GM12878 (cell line): Measurements from ENCODE around the gene C16orf96. TPM values are rescaled to one million over a fixed set of nuclear protein-coding genes. Genes with fewer than 3 reads are reported as not detected.

Source experiments
- ATAC-seq: fragments of 200-7000 bp; cut with Tn5 transposase; 3 replicates; pipeline ENCODE4 v1.9.1; 2020; ENCODE audit warnings: mild to moderate bottlenecking, moderate library complexity
- BruUV-seq: library from RNA; stranded (reverse); fragments of 400-500 nt; replicated peaks from 2 replicates; lab custom pipeline; 2021; lab: Mats Ljungman, UMichigan
- CTCF ChIA-PET: fragments of 300-600 bp; sonication (Branson Sonifier 250); formaldehyde crosslinking; extraction: SDS; loops from one replicate; lab custom pipeline; 2021; ENCODE audit warnings: inconsistent platforms; lab: Yijun Ruan, JAX
- POLR2A ChIA-PET: fragments of 350-600 bp; formaldehyde crosslinking; extraction: SDS; loops from one replicate; lab custom pipeline; 2021; ENCODE audit warnings: inconsistent platforms; lab: Charles Lee
- RAD21 ChIA-PET: fragments of 300-600 bp; sonication (Branson Sonifier 250); formaldehyde crosslinking; loops from one replicate; lab custom pipeline; 2023; ENCODE audit warnings: antibody characterized with exemption; ENCODE audit not compliant: unreplicated experiment; lab: Charles Lee
- SMC1A ChIA-PET: fragments of 300-600 bp; sonication (Branson Sonifier 250); formaldehyde crosslinking; loops from one replicate; lab custom pipeline; 2023; ENCODE audit not compliant: unreplicated experiment, uncharacterized antibody; lab: Charles Lee
- DNase-seq: peaks from one replicate; pipeline ENCODE4 v3.0.0-alpha.2; 2011; ENCODE audit warnings: low read depth, low spot score
- FAIRE-seq: peaks from 3 replicates; lab custom pipeline; 2011; peaks lifted over from hg19 to GRCh38; lab: Jason Lieb, UNC
- H2AFZ ChIP-seq: 2 replicates; pipeline ENCODE4 v1.6.0; 2011; ENCODE audit warnings: low read depth, low read length, control low read depth; ENCODE audit not compliant: control insufficient read depth
- H3K27ac ChIP-seq: 2 replicates; pipeline ENCODE4 v1.5.1; 2011; ENCODE audit warnings: control low read depth; ENCODE audit not compliant: control insufficient read depth, insufficient read depth
- H3K27me3 ChIP-seq, 2 experiments: replicated peaks in 1 of 2; 2 replicates each; pipeline versions ENCODE4 v1.6.0 to v1.6.1; 2011; ENCODE audit warnings: low read length in 1 of 2; ENCODE audit not compliant: control insufficient read depth in 2 of 2, insufficient read depth in 2 of 2
- H3K36me3 ChIP-seq, 2 experiments: 2 replicates each; pipeline ENCODE4 v1.5.1; 2011; ENCODE audit warnings: low read length in 1 of 2; ENCODE audit not compliant: control insufficient read depth in 2 of 2, insufficient read depth in 2 of 2
- H3K4me1 ChIP-seq: 2 replicates; pipeline ENCODE4 v1.6.1; 2011; ENCODE audit warnings: mild to moderate bottlenecking, low read length, moderate library complexity, mixed read lengths; ENCODE audit not compliant: control insufficient read depth, insufficient read depth
- H3K4me2 ChIP-seq: 2 replicates; pipeline ENCODE4 v1.6.0; 2011; ENCODE audit warnings: control low read depth; ENCODE audit not compliant: control insufficient read depth, insufficient read depth
- H3K4me3 ChIP-seq: fragments of 200-600 bp; sonication (generic); 2 replicates; pipeline ENCODE4 v1.5.1; 2016
- H3K79me2 ChIP-seq: 2 replicates; pipeline ENCODE4 v1.6.0; 2011; ENCODE audit warnings: low read length; ENCODE audit not compliant: control insufficient read depth, insufficient read depth
- H3K9ac ChIP-seq: 2 replicates; pipeline ENCODE4 v1.8.0; 2011; ENCODE audit warnings: low read length, control low read depth, mixed read lengths; ENCODE audit not compliant: control insufficient read depth, insufficient read depth
- H3K9me3 ChIP-seq: replicated peaks from 3 replicates; pipeline ENCODE4 v1.5.1; 2011; ENCODE audit warnings: mild to moderate bottlenecking, low read length; ENCODE audit not compliant: control insufficient read depth, insufficient read depth
- H4K20me1 ChIP-seq: 2 replicates; pipeline ENCODE4 v1.6.0; 2011; ENCODE audit not compliant: control insufficient read depth, insufficient read depth
- CBFB ChIP-seq: IDR thresholded peaks from 2 replicates; pipeline ENCODE4 v1.6.1; 2016; ENCODE audit warnings: antibody characterized with exemption, low read depth
- DPF2 ChIP-seq: fragments of 450-650 bp; IDR thresholded peaks from 2 replicates; pipeline ENCODE4 v1.6.1; 2017; ENCODE audit warnings: mild to moderate bottlenecking
- EED ChIP-seq: sonication (generic); IDR thresholded peaks from 2 replicates; pipeline ENCODE4 v1.6.1; 2016; ENCODE audit warnings: antibody characterized with exemption, low read depth
- MEF2A ChIP-seq: IDR thresholded peaks from 2 replicates; pipeline ENCODE4 v1.6.1; 2011; ENCODE audit warnings: low read depth, mild to moderate bottlenecking, low read length, moderate library complexity; ENCODE audit not compliant: insufficient read depth
- NR2C1 ChIP-seq: fragments of 450-650 bp; IDR thresholded peaks from 2 replicates; pipeline ENCODE4 v1.6.1; 2017; ENCODE audit warnings: antibody characterized with exemption, mild to moderate bottlenecking, moderate library complexity
- NR2C2 ChIP-seq: IDR thresholded peaks from 2 replicates; pipeline ENCODE4 v1.6.1; 2011; ENCODE audit warnings: borderline replicate concordance, low read depth; ENCODE audit not compliant: control insufficient read depth, insufficient read length
- PML ChIP-seq: IDR thresholded peaks from 2 replicates; pipeline ENCODE4 v1.6.1; 2012; ENCODE audit warnings: low read length, inconsistent platforms
- RBBP5 ChIP-seq: fragments of 200-600 bp; sonication (generic); conservative IDR thresholded peaks from 2 replicates; pipeline ENCODE4 v1.6.1; 2016
- SMARCA5 ChIP-seq: fragments of 450-650 bp; IDR thresholded peaks from 2 replicates; pipeline ENCODE4 v1.6.1; 2017; ENCODE audit warnings: mild to moderate bottlenecking
- TCF12 ChIP-seq: IDR thresholded peaks from 2 replicates; pipeline ENCODE4 v1.6.1; 2011; ENCODE audit warnings: low read depth, mild to moderate bottlenecking, low read length
- USF1 ChIP-seq: IDR thresholded peaks from 2 replicates; pipeline ENCODE4 v1.6.1; 2011; ENCODE audit warnings: borderline replicate concordance, low read depth, mild to moderate bottlenecking, moderate library complexity, mixed read lengths, low read length; ENCODE audit not compliant: insufficient read depth; ENCODE audit errors: extremely low read length
- YY1 ChIP-seq: IDR thresholded peaks from 2 replicates; pipeline ENCODE4 v1.6.1; 2011; ENCODE audit warnings: low read depth, mild to moderate bottlenecking, low read length
- WGBS: methylation state at CpG from one replicate; pipeline ENCODE4 v1.1.6; 2016; ENCODE audit warnings: low lambda C conversion rate; ENCODE audit not compliant: insufficient replicate concordance, insufficient coverage; ENCODE audit errors: missing lambda C conversion rate; 5-methylcytosine and 5-hydroxymethylcytosine counted together
- in situ Hi-C: fragments of 300-500 bp; cut with MboI; formaldehyde crosslinking; loops from 9 replicates; pipeline ENCODE4 v1.14.3; 2018; ENCODE audit warnings: mixed read lengths
- intact Hi-C: fragments of 100-400 bp; cut with micrococcal nuclease; formaldehyde crosslinking; loops from one replicate; pipeline ENCODE4 v1.14.2; 2022; ENCODE audit not compliant: unreplicated experiment
- polyA plus RNA-seq, 11 experiments: library from polyadenylated mRNA; depleted of rRNA in 4 of 11; unstranded in 6 of 11; stranded (reverse) in 5 of 11; fragments of >200 nt; fragmentation: Nextera tagmentation in 4 of 11; fragmentation: Illumina TruSeq in 1 of 11; extraction: Ambion mirVana in 4 of 11; extraction: Trizol in 1 of 11; gene quantifications; 1 replicate in 1 of 11; 2 replicates in 10 of 11; pipeline versions ENCODE4 v1.2.1 to v1.2.3, GENCODE V29; 2011 to 2016; ENCODE audit warnings: inconsistent platforms in 2 of 11, missing spikeins in 2 of 11, low read depth in 1 of 11
- total RNA-seq, 4 experiments: library from RNA; depleted of rRNA in 3 of 4; stranded (reverse); fragments of >200 nt in 3 of 4; fragmentation: Illumina TruSeq in 1 of 4; extraction: Trizol in 1 of 4; gene quantifications; 2 replicates each; pipeline versions ENCODE4 v1.2.1 to v1.2.3, GENCODE V29; 2013 to 2021

C16orf96 gene
- total and polyA plus RNA-seq, 10 of the 15 experiments (the other 5 are each of a cell fraction or from before 2014, with no cell fraction given), result 0.01 to 0.08 (median 0.01) TPM; not detected in 7

DNA sequence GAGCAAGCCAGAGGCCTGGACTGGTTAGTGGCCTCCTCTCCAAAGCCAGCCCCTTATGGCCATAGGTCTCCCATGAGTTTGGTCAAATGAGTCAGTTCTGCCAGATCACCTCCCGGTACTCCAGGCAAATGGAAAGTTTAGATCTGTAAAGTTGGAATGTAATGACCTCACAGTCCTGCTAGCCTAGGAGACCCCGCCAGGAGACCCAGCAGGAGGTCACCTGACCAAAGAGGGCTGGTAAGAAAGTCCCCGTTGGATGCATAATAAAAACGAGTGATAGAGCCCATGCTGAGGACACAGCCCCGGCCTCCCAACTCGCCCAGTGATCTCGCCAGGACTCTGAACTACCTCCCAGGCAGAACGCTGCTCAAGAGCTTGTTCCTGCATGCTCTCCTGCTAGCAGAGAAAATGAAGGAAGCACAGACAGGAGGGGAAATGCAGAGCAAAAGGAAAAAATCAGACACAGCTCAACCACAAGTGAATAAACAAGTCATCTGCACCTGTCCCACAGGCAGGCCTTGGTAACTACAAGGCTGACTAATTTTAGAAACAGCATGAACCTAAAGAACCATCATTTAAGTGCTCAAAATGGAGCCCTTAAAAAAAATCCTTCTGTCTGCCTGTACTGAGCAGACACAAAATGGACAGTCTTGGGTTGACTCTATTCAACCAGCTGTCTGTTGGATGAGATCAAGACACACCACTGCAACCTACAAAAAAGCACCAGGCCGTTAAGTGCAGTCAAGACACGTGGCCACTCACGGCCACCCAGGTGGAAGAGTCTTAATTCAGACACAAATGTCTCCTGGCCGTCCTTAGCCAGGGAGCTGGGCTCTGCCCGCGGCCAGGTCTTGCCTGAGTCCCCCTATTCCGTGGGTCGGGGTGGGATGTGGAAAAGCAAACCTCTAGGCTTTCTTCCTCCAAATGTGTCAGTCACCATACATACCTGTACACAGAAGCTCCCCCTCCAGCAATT lies 26.8 kb upstream of the C16orf96 start (continued):
- TF ChIP-seq YY1, result peak; percentile 89
- TF ChIP-seq DPF2, result 0 out of 2 replicates have a peak, but pooled peaks have one; percentile 41
- TF ChIP-seq SMARCA5, result no peak
- TF ChIP-seq MEF2A, result peak; percentile 65; the same call in 1 of the 2 replicates
- TF ChIP-seq TCF12, result 0 out of 2 replicates have a peak, but pooled peaks have one; percentile 24
- no peak for TF ChIP-seq NR2C2
- TF ChIP-seq EED, result no peak; the same call in 1 of the 2 replicates

GRCh38 chr16:4531811-4532210 lies 24.3 kb upstream of the C16orf96 start:
- POLR2A ChIA-PET, result no interaction called here
- peaks cover 30% of the 10 kb centered on the region for H3K4me1 ChIP-seq
- no peak overlapping the region for H3K9ac ChIP-seq
- ATAC-seq, result no peak
- 62% methylated on average over 8 of the region's 8 CpGs for WGBS
- no TSS peak for BruUV-seq
- H4K20me1 ChIP-seq, result no peaks in the 10 kb centered on the region
- no peak for TF ChIP-seq CBFB
- no peak for TF ChIP-seq RBBP5
- TF ChIP-seq USF1, result no peak
- TF ChIP-seq NR2C1, result no peak
- TF ChIP-seq PML, result no peak
- TF ChIP-seq, all 136 proteins: peak for 0
- CTCF ChIA-PET, result interaction anchor here (1.1 to 1.5 kb wide), 3 partner anchors 13 to 21 kb away, joined by 3 to 4 read pairs (median 3); no protein-coding TSS in a partner anchor
- in situ Hi-C loops (loop anchor here (10.0 kb wide), 1 partner anchor 63 kb away; no protein-coding TSS in a partner anchor), intact Hi-C loops (no loop called here)
- Histone ChIP-seq H3K4me2 (no peak overlapping the region), H3K4me3 (no peak overlapping the region), H3K9me3 (no peaks in the 10 kb centered on the region), H3K36me3 (peaks cover 0 to 4% of the 10 kb centered on the region in 2 experiments; a peak in 2 of 4 replicates), H3K27ac (no peak overlapping the region), H3K27me3 (no peaks in the 10 kb centered on the region), H2AFZ (no peak overlapping the region), H3K79me2 (peaks cover 8% of the 10 kb centered on the region)
- DNase-seq, result no peak
- RAD21 ChIA-PET, result no interaction called here
- SMC1A ChIA-PET, result interaction anchor here (1.3 kb wide), 1 partner anchor 17 kb away, joined by 4 read pairs; no protein-coding TSS in a partner anchor
- no peak for FAIRE-seq
